ENCODE measurements around the gene KLHDC4.

DNA sequence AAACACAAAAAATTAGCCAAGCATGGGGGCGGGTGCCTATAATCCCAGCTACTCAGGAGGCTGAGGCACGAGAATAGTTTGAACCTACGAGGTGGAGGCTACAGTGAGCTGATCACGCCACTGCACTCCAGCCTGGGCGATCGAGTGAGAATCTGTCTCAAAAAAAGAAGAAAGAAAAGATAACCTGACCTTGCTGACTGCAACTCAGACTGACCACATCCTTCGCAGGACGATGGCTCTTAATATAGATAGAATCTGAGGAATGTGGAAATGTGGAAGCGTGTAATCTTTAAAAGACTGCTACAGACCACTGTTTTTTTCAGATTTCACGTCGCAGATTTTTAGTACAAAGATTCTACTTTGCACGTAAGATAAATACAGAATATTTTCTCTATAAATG is 37.8 kb downstream of the KLHDC4 start:
- TF ChIP-seq, protein P1, sequence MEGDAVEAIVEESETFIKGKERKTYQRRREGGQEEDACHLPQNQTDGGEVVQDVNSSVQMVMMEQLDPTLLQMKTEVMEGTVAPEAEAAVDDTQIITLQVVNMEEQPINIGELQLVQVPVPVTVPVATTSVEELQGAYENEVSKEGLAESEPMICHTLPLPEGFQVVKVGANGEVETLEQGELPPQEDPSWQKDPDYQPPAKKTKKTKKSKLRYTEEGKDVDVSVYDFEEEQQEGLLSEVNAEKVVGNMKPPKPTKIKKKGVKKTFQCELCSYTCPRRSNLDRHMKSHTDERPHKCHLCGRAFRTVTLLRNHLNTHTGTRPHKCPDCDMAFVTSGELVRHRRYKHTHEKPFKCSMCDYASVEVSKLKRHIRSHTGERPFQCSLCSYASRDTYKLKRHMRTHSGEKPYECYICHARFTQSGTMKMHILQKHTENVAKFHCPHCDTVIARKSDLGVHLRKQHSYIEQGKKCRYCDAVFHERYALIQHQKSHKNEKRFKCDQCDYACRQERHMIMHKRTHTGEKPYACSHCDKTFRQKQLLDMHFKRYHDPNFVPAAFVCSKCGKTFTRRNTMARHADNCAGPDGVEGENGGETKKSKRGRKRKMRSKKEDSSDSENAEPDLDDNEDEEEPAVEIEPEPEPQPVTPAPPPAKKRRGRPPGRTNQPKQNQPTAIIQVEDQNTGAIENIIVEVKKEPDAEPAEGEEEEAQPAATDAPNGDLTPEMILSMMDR (IDR thresholded peaks at IDR 0.05; ENCODE audit: low read length): no peak
- TF ChIP-seq EZH2 (optimal IDR thresholded peaks at IDR 0.05; ENCODE audit: low read depth, low read length) (no peak), EZH2phosphoT487 (IDR thresholded peaks at IDR 0.05; ENCODE audit: low read length) (no peak)

Measured in MM.1S (cell line).